ENCODE results near the gene ZNF711.
A peak's percentile ranks its signal among the peaks of the same experiment; 100 is the strongest.

ZNF711 gene

DNA sequence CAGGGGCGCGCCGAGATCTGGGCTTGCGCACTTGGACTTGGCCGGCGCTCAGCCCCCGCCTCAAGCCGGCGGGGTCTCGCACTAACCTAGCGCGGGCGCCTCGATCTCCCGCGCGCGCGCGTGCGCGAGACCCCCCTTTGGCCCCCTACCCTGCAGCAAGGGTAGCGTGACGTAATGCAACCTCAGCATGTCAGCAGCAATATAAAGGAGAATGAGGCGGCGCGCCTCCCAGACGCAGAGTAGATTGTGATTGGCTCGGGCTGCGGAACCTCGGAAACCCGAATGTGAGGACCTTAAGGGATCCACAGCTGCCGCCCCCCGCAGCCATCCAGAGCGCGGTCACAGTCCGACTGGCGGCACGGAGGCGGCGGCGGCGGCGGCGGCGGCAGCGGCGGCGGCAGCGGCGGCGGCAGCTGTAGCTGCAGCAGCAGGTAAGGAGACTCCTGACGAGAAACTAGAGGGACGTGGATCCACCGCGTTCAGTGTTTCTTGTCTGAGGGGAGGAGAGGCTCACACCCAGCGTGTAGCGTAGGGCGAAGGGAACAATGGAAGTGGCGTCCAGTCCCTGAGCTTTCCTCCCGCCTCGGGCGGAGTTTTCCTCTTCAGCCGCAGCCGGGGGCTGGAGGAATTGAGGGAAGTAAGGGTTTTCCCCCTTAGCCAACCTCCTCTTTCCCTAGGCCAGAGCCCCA lies at the start of gene ZNF711, which contains the start of gene SATL1:
ZNF711 (plus strand) TSS at position 231 of the 689 bp plus-strand sequence. CDS start 3,582 bp downstream, outside the sequence.
SATL1 (minus strand) TSS at position 19 of the 689 bp plus-strand sequence. CDS start 134,811 bp downstream, outside the sequence.
- peak within 1 kb of the TSS; percentile 64 for H3K4me3 ChIP-seq (replicated peaks; ENCODE audit: low read depth, low read length)
- TF ChIP-seq, protein P1, sequence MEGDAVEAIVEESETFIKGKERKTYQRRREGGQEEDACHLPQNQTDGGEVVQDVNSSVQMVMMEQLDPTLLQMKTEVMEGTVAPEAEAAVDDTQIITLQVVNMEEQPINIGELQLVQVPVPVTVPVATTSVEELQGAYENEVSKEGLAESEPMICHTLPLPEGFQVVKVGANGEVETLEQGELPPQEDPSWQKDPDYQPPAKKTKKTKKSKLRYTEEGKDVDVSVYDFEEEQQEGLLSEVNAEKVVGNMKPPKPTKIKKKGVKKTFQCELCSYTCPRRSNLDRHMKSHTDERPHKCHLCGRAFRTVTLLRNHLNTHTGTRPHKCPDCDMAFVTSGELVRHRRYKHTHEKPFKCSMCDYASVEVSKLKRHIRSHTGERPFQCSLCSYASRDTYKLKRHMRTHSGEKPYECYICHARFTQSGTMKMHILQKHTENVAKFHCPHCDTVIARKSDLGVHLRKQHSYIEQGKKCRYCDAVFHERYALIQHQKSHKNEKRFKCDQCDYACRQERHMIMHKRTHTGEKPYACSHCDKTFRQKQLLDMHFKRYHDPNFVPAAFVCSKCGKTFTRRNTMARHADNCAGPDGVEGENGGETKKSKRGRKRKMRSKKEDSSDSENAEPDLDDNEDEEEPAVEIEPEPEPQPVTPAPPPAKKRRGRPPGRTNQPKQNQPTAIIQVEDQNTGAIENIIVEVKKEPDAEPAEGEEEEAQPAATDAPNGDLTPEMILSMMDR (IDR thresholded peaks at IDR 0.05; ENCODE audit: low read depth, low read length, missing control alignments), result no peak

DNA sequence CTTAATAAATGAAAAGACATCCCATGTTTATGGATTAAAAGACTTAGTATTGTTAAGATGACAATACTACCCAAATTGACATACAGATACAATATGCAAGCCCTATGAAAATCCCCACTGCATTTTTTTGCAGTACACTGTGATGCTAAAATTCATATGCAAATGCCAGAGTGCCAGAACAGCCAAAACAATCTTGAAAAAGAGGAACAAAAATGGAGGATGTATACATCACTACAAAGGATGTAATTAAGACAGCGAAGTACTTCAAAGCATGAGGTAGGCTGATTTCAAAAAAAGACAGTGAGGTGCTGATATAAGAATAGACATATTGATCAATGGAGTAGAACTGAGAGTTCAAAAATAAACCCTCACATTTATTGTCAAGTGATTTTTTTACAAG lies 47.5 kb upstream of the ZNF711 start:
- TF ChIP-seq, protein P1 (IDR thresholded peaks at IDR 0.05; ENCODE audit: low read depth, low read length, missing control alignments), result no peak
- no peak for DNase-seq (ENCODE audit: extremely low read depth, low read depth)
- H3K4me3 ChIP-seq (replicated peaks; ENCODE audit: low read depth, low read length), result no peak overlapping the region

More for the DNA sequence above, at the start of gene ZNF711, which contains the start of gene SATL1:
- DNase-seq (ENCODE audit: extremely low read depth, low read depth), result no peak

DNA sequence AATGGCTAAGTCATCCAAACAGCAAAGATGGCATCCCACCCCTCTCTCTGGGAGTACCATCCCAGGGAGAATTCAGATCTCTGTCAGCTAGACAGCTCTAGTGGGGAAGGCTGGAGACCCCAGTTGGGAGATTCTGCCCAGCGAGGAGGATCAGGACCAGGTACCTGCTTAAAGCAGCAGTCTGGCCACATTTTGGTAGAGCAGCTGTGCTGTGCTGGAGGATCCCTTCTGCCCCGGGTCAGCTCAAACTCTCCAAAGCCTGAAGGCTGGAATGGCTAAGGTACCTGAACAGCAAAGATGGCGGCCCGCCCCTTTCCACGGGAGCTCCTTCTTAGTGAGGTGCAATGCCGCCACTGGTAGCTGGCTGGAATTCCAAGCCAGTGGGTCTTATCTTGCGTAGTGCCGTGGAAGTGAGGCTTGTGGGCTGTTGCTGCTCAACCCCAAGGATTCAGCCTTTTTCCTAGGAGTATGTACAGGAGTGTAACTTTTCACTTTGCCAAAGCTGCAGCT lies 40.3 kb upstream of the ZNF711 start:
- DNase-seq (ENCODE audit: extremely low read depth, low read depth), result no peak
- TF ChIP-seq, protein P1 (IDR thresholded peaks at IDR 0.05; ENCODE audit: low read depth, low read length, missing control alignments), result no peak
- H3K4me3 ChIP-seq (replicated peaks; ENCODE audit: low read depth, low read length), result no peak overlapping the region

DNA sequence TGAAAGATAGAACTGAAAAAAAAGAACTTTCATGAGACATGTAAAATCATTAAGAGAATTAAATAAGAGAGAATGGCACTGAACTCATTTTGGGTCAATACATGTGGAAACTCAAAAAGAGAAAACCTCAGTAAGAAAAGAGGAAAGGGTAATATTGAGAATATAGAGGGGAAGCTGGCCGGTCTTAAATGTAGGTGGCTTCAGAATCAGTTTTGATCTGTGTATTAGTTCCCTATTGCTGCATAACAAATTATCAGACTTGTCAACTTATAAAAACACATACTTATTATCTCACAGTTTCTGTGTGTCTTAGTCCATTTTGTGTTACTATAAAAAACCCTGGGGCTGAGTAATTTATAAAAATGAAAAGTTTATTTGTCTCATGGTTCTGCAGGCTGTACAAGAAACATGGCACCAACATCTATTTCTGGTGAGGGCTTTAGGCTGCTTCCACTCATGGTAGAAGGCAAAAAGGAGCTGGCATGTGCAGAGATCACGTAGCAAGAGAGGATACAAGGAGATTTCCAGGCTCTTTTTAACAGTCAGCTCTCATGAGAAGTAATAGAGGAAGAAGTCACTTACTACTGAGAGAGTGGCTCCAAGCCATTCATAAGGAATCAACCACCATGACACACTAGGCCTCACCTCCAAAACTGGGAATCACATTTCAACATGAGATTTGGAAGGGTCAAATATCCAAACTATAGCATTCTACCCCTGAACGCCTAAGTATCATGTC lies 29.8 kb upstream of the ZNF711 start:
- DNase-seq (ENCODE audit: extremely low read depth, low read depth), result no peak
- TF ChIP-seq, protein P1 (IDR thresholded peaks at IDR 0.05; ENCODE audit: low read depth, low read length, missing control alignments), result no peak
- H3K4me3 ChIP-seq (replicated peaks; ENCODE audit: low read depth, low read length), result no peak overlapping the region

DNA sequence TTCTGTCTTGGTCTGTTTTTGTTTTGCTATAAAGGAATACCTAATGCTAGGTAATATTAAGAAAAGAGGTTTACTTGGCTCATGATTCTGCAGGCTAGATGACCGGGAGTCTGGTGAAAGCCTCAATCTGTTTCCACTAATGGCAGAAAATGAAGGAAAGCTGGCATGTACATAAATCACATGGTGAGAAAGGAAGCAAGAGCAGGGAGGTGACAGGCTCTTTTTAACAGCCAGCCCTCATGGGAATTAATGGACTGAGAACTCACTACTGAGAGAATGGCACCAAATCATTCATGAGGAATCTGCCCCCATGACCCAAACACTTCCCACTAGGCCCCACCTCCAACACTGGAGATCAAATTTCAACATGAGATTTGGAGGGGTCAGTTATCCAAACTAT lies 27.8 kb upstream of the ZNF711 start:
- no peak overlapping the region for H3K4me3 ChIP-seq (replicated peaks; ENCODE audit: low read depth, low read length)
- no peak for DNase-seq (ENCODE audit: extremely low read depth, low read depth)
- TF ChIP-seq, protein P1 (IDR thresholded peaks at IDR 0.05; ENCODE audit: low read depth, low read length, missing control alignments), result no peak

DNA sequence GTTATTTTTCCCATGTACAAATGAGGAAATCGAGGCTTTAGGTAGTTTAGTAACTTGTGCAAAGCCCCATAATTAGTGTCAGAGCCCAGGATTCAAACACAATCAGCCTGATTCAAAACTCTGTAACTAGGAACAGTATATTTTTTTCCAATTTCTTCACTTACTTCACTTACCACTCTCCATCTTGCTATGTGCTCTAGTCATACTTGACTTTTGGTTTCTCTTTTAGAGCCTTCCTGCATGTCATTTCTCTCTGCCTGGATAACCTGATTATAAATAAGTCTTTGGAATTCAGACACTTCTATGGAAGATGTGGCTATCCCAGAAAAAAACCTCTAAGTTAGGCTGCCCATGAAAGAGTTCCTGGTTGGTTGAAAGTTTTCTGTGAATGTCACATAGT lies 22.4 kb upstream of the ZNF711 start:
- no peak overlapping the region for H3K4me3 ChIP-seq (replicated peaks; ENCODE audit: low read depth, low read length)
- TF ChIP-seq, protein P1 (IDR thresholded peaks at IDR 0.05; ENCODE audit: low read depth, low read length, missing control alignments), result no peak
- no peak for DNase-seq (ENCODE audit: extremely low read depth, low read depth)
